Spleen (tissue), 11 donors: ENCODE data around the gene TMEM130. TPM values are rescaled to one million over a fixed set of nuclear protein-coding genes. Genes with fewer than 3 reads are reported as not detected.

Experiments used
- DNase-seq: peaks from one replicate; pipeline ENCODE4 v3.0.0-alpha.2; 2020
- H3K27ac ChIP-seq, 8 donors: fragments of 200-600 bp; sonication (generic) in 7 of 8; 1 replicate in 4 of 8; 2 replicates in 4 of 8; pipeline versions ENCODE4 v1.5.0 to v1.8.0; 2016 to 2021; ENCODE audit warnings: inconsistent platforms in 4 of 8, mild to moderate bottlenecking in 4 of 8, moderate library complexity in 1 of 8
- H3K27me3 ChIP-seq, 7 donors: fragments of 200-600 bp; sonication (generic) in 6 of 7; replicated peaks in 1 of 7; 1 replicate in 4 of 7; 2 replicates in 3 of 7; pipeline versions ENCODE4 v1.5.0 to v1.8.0; 2016 to 2021; ENCODE audit warnings: inconsistent platforms in 3 of 7, mild to moderate bottlenecking in 1 of 7
- H3K36me3 ChIP-seq, 6 donors: fragments of 200-600 bp; sonication (generic) in 5 of 6; 1 replicate in 4 of 6; 2 replicates in 2 of 6; pipeline versions ENCODE4 v1.5.0 to v1.8.0; 2016 to 2021; ENCODE audit warnings: inconsistent platforms in 2 of 6
- H3K4me1 ChIP-seq, 6 donors: fragments of 200-600 bp; sonication (generic) in 5 of 6; 1 replicate in 3 of 6; 2 replicates in 3 of 6; pipeline versions ENCODE4 v1.5.0 to v1.8.0; 2016 to 2021; ENCODE audit warnings: inconsistent platforms in 3 of 6
- H3K4me3 ChIP-seq, 8 donors: fragments of 200-600 bp; sonication (generic) in 7 of 8; 1 replicate in 4 of 8; 2 replicates in 4 of 8; pipeline versions ENCODE4 v1.5.0 to v1.8.0; 2016 to 2021; ENCODE audit warnings: inconsistent platforms in 4 of 8, mild to moderate bottlenecking in 4 of 8, moderate library complexity in 2 of 8
- H3K9me3 ChIP-seq, 8 donors: fragments of 200-600 bp; sonication (generic) in 7 of 8; 1 replicate in 4 of 8; 2 replicates in 4 of 8; pipeline versions ENCODE4 v1.5.0 to v1.8.0; 2016 to 2021; ENCODE audit warnings: inconsistent platforms in 4 of 8
- POLR2A ChIP-seq, 3 donors: fragments of 450-650 bp; IDR thresholded peaks; one replicate each; pipeline ENCODE4 v1.5.1; 2017; ENCODE audit warnings: antibody characterized with exemption in 3 of 3, mild to moderate bottlenecking in 1 of 3
- POLR2AphosphoS5 ChIP-seq, 3 donors: sonication (generic); formaldehyde crosslinking; IDR thresholded peaks; one replicate each; pipeline ENCODE4 v1.5.1; 2017; ENCODE audit warnings: antibody characterized with exemption in 3 of 3
- WGBS, 5 donors: extraction: QIAGEN DNeasy Blood & Tissue Kit in 3 of 5; methylation state at CpG; one replicate each; pipeline versions ENCODE4 v1.1.5 to v1.1.7; 2013 to 2018; 5-methylcytosine and 5-hydroxymethylcytosine counted together
- intact Hi-C: fragments of 100-400 bp; cut with DNase I; formaldehyde crosslinking; loops from one replicate; pipeline ENCODE4 v1.15.0; 2023; ENCODE audit warnings: low total_unique reads
- polyA plus RNA-seq, 3 donors: library from polyadenylated mRNA; stranded (reverse); fragments of 200-250 nt; gene quantifications; one replicate each; pipeline ENCODE4 v1.2.1, GENCODE V29; 2013
- total RNA-seq, 7 donors: library from RNA; depleted of rRNA in 3 of 7; stranded (reverse); fragments of >200 nt in 3 of 7; fragmentation: NEBNext Ultra II Directional in 4 of 7; extraction: Animal tissue kit (Norgen Biotek cat#: 25700) in 4 of 7; gene quantifications; one replicate each; pipeline versions ENCODE4 v1.1.0 to v1.2.1, GENCODE V29; 2016 to 2021
- TF ChIP-seq, protein P1 (sequence below), 11 experiments: fragments of 200-600 bp in 7 of 11; fragments of 450-650 bp in 4 of 11; sonication (generic) in 4 of 11; IDR thresholded peaks in 8 of 11; conservative IDR thresholded peaks in 3 of 11; 1 replicate in 7 of 11; 2 replicates in 4 of 11; pipeline versions ENCODE4 v1.4.0 to v1.8.0; 2016 to 2021; ENCODE audit warnings: antibody characterized with exemption in 11 of 11, inconsistent platforms in 4 of 11, mild to moderate bottlenecking in 1 of 11
- donor health status: healthy with polysubstance abuse.
- donor health status: DM: no; HTN: no; CAD: no; lungs with moderate emphysema.
- donor health status: DM: no; HTN: no; CAD: no.
- donor health status: Bipolar disorder and iron deficiency.
- donor health status: healthy.
- donor health status: DM: no; HTN: no; CAD: no.
- donor health status: DM: yes; HTN: yes; CAD: no.

Gene TMEM130
- total and polyA plus RNA-seq, 10 donors = 0.11 to 0.55 (median 0.37) TPM; not detected in 3

DNA sequence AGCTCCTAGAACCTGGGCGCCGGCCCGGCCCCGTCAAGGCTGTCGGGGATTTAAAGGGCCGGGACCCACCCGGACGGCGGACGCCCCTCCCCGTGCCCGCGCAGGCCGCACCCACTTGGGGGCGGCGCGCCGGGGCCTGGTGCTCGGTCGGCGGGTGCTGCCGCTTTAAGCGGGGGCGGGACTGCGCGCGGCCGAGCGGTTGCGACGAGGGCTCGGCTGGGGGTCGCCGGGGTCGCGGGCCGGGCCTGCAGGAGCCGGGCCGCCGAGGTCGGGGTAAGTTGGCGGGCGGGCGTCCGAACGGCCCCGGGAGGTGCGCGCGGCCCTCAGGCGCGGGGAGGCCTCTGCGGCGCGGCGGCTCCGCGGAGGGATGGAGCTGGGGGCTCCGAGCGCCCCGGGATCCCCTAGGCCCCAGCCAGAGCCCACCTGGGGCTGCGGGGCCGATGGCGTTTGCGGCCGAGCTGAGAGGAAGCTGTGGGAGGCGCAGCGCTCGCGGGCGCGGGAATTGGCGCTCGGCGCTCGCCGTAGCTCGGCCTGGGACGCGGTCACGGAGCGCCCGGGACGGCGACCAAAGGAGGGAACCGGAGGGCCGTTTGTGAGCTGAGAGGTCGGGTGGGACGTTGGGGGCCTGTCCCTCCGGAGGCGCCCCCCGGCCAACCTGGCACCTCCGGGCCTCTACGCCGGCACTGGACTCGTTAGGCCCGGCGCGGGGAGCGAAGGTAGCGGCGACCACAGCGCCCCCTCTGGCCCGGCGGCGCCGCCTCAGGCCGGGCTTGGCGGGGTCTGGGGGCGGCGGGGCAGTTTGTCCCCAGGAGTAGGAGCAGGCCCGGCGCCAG, 8.8 kb upstream of the TMEM130 start, which contains the start of gene TRRAP:
TSS of gene TRRAP (plus strand) at position 168 of the 833 bp plus-strand sequence. CDS start 2,619 bp downstream, outside the sequence.
- intact Hi-C loops = no loop called here
- peak within 1 kb of the TSS; percentile 88 to 99 (median 97) for H3K27ac ChIP-seq
- H3K36me3 ChIP-seq = peaks cover 0 to 28% (median 23%) of the 10 kb centered on the region in 6 donors
- 0 to 1% (median 0%) methylated on average over 23 to 113 of the region's 113 CpGs for WGBS, 5 donors
- no peaks in the 10 kb centered on the region for H3K9me3 ChIP-seq
- peaks cover 13 to 51% (median 21%) of the 10 kb centered on the region in 6 donors for H3K4me1 ChIP-seq
- TF ChIP-seq POLR2A (IDR thresholded peaks at IDR 0.05) (no peak), POLR2AphosphoS5 (IDR thresholded peaks at IDR 0.05) (peak; percentile 69 to 87 (median 75))
- TF ChIP-seq, protein P1, sequence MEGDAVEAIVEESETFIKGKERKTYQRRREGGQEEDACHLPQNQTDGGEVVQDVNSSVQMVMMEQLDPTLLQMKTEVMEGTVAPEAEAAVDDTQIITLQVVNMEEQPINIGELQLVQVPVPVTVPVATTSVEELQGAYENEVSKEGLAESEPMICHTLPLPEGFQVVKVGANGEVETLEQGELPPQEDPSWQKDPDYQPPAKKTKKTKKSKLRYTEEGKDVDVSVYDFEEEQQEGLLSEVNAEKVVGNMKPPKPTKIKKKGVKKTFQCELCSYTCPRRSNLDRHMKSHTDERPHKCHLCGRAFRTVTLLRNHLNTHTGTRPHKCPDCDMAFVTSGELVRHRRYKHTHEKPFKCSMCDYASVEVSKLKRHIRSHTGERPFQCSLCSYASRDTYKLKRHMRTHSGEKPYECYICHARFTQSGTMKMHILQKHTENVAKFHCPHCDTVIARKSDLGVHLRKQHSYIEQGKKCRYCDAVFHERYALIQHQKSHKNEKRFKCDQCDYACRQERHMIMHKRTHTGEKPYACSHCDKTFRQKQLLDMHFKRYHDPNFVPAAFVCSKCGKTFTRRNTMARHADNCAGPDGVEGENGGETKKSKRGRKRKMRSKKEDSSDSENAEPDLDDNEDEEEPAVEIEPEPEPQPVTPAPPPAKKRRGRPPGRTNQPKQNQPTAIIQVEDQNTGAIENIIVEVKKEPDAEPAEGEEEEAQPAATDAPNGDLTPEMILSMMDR (IDR thresholded peaks at IDR 0.05 in 8 of 11, conservative IDR thresholded peaks at IDR 0.05 in 3 of 11) = peak; percentile 83 to 99 (median 97)
- no peaks in the 10 kb centered on the region for H3K27me3 ChIP-seq
- peak within 1 kb of the TSS; percentile 73 to 100 (median 92) for H3K4me3 ChIP-seq
- DNase-seq = peak; percentile 95

DNA sequence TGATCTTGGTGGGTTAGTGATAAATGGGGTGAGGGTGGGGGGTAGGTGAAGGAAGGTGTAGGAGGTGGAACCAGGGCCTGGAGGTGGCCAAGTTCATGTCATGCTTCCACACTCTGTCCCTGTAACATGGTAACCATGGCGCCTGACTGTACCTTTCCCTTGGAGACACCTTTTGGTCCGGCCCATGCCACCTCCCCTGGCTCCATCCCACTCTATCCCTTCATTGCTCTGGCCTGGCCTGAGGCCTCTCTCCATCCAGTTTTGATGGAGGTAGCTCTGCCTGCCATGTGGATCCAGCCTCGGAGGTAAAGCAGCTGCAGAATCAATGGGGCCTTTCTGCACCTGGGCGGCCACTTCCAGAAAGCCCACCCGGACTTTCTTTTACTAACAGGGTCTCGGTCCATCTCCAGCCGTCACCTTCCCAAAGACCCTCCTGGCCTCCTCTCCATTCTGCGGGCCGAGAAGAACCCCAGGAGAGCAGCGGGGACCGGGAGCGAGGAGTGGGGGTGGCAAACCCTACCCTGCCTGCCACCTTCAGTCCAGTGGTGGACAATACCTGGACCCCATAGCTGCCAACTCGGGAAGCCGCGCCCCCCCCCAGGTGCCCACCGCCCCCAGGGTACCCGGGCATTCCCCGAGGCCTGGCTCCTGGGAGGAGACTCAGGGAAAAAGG, 8.0 kb upstream of the TMEM130 start:
- intact Hi-C loops = no loop called here
- Histone ChIP-seq H3K4me3 (peak overlapping the region; percentile 73 to 100 (median 92)), H3K27me3 (no peaks in the 10 kb centered on the region), H3K27ac (peak overlapping the region; percentile 88 to 99 (median 97)), H3K4me1 (peaks cover 13 to 43% (median 21%) of the 10 kb centered on the region in 6 donors), H3K36me3 (peaks cover 0 to 20% (median 17%) of the 10 kb centered on the region in 6 donors), H3K9me3 (no peaks in the 10 kb centered on the region)
- no peak for DNase-seq
- TF ChIP-seq POLR2A (IDR thresholded peaks at IDR 0.05) (no peak), POLR2AphosphoS5 (IDR thresholded peaks at IDR 0.05) (no peak)
- TF ChIP-seq, protein P1 (IDR thresholded peaks at IDR 0.05 in 8 of 11, conservative IDR thresholded peaks at IDR 0.05 in 3 of 11) = no peak
- WGBS, 5 donors = 25 to 44% (median 34%) methylated on average over 12 to 18 of the region's 18 CpGs

DNA sequence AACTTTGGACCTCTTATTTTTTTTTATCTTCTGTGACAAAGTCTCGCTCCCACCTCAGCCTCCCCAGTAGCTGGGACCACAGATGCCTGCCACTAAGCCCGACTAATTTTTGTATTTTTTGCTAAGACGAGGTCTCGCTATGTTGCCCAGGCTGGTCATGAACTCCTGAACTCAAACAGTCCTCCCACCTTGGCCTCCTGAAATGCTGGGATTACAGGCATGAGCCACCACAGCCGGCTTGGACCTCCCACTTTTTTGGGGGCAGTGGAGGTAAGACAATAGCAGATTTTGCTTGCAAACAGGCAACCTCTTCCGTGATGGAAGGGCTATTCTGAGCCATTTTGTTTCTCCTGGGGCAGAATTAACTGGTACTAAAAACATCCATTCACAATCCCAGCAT, 7.3 kb upstream of the TMEM130 start:
- H3K27ac ChIP-seq = no peak overlapping the region
- peak; percentile 64 for DNase-seq
- H3K4me3 ChIP-seq = no peak overlapping the region
- intact Hi-C loops = no loop called here
- H3K36me3 ChIP-seq = peaks cover 0 to 14% (median 12%) of the 10 kb centered on the region in 6 donors
- WGBS, 5 donors = 88 to 95% (median 92%) methylated on average over 6 of the region's 6 CpGs
- H3K9me3 ChIP-seq = no peaks in the 10 kb centered on the region
- H3K4me1 ChIP-seq = peaks cover 13 to 38% (median 19%) of the 10 kb centered on the region in 6 donors
- peaks cover 0 to under 1% (median 0%) of the 10 kb centered on the region in 7 donors for H3K27me3 ChIP-seq
- no peak for TF ChIP-seq POLR2AphosphoS5 (IDR thresholded peaks at IDR 0.05)
- TF ChIP-seq, protein P1 (IDR thresholded peaks at IDR 0.05 in 8 of 11, conservative IDR thresholded peaks at IDR 0.05 in 3 of 11) = no peak
- no peak for TF ChIP-seq POLR2A (IDR thresholded peaks at IDR 0.05)
